Right atrium auricular region (tissue), 2 donors: ENCODE measurements around the gene SERPINH1. TPM values are rescaled to one million over a fixed set of nuclear protein-coding genes. Genes with fewer than 3 reads are reported as not detected.

Experiments
- DNase-seq: peaks from one replicate; pipeline ENCODE4 v3.0.0-alpha.2; 2019; ENCODE audit warnings: low spot score
- H3K27ac ChIP-seq, 2 donors: fragments of 200-600 bp; sonication (generic); 1 replicate in 1 of 2; 2 replicates in 1 of 2; pipeline ENCODE4 v1.5.1; 2016 to 2019
- H3K27me3 ChIP-seq, 2 donors: fragments of 200-600 bp; sonication (generic); one replicate each; pipeline versions ENCODE4 v1.5.1 to v1.6.0; 2017 to 2019
- H3K36me3 ChIP-seq: fragments of 200-600 bp; sonication (generic); one replicate; pipeline ENCODE4 v1.5.1; 2016
- H3K4me1 ChIP-seq, 2 donors: fragments of 200-600 bp; sonication (generic); one replicate each; pipeline versions ENCODE4 v1.5.1 to v1.6.0; 2017 to 2019
- H3K4me3 ChIP-seq, 2 donors: fragments of 200-600 bp; sonication (generic); 1 replicate in 1 of 2; 2 replicates in 1 of 2; pipeline ENCODE4 v1.5.1; 2017 to 2019; ENCODE audit warnings: mild to moderate bottlenecking in 1 of 2, moderate library complexity in 1 of 2
- H3K9me3 ChIP-seq, 2 donors: fragments of 200-600 bp; sonication (generic); one replicate each; pipeline ENCODE4 v1.5.1; 2019
- CTCF ChIP-seq, 2 donors: fragments of 200-600 bp; sonication (generic); IDR thresholded peaks; one replicate each; pipeline ENCODE4 v1.5.1; 2019; ENCODE audit warnings: antibody characterized with exemption in 2 of 2
- total RNA-seq, 2 donors: library from RNA; depleted of rRNA; stranded (reverse); fragments of >200 nt; gene quantifications; one replicate each; pipeline ENCODE4 v1.1.0, GENCODE V29; 2016

Gene SERPINH1
- total RNA-seq, 2 donors from 2014 or later = 114 to 195 TPM

- Histone ChIP-seq H3K36me3 (no peaks in the 10 kb centered on the region), H3K27ac (peak overlapping the region; percentile 81 to 94), H3K9me3 (no peaks in the 10 kb centered on the region), H3K4me1 (peaks cover 0 to 60% of the 10 kb centered on the region in 2 donors), H3K27me3 (no peaks in the 10 kb centered on the region), H3K4me3 (no peak overlapping the region)
- no peak for TF ChIP-seq CTCF (IDR thresholded peaks at IDR 0.05)
- no peak for DNase-seq
Measured at GRCh38 chr11:75555079-75555811, 6.8 kb upstream of the SERPINH1 start.

GRCh38 chr11:75556275-75556674 lies 5.8 kb upstream of the SERPINH1 start:
- peaks cover 0 to 71% of the 10 kb centered on the region in 2 donors for H3K4me1 ChIP-seq
- H3K4me3 ChIP-seq = no peak overlapping the region
- no peaks in the 10 kb centered on the region for H3K9me3 ChIP-seq
- no peak for DNase-seq
- no peak for TF ChIP-seq CTCF (IDR thresholded peaks at IDR 0.05)
- H3K27me3 ChIP-seq = no peaks in the 10 kb centered on the region
- peak overlapping the region in 1 of 2 donors; percentile 100 for H3K27ac ChIP-seq
- H3K36me3 ChIP-seq = no peaks in the 10 kb centered on the region

- Histone ChIP-seq H3K4me1 (peaks cover 0 to 76% of the 10 kb centered on the region in 2 donors), H3K27ac (peak overlapping the region; percentile 100), H3K27me3 (no peaks in the 10 kb centered on the region), H3K36me3 (no peaks in the 10 kb centered on the region), H3K4me3 (peak overlapping the region in 1 of 2 donors; percentile 21), H3K9me3 (no peaks in the 10 kb centered on the region)
- DNase-seq = peak; percentile 76
- TF ChIP-seq CTCF (IDR thresholded peaks at IDR 0.05) = no peak
Measured at GRCh38 chr11:75557666-75558494, 4.2 kb upstream of the SERPINH1 start.

- Histone ChIP-seq H3K4me1 (peaks cover 0 to 77% of the 10 kb centered on the region in 2 donors), H3K4me3 (peak overlapping the region in 1 of 2 donors; percentile 21), H3K27me3 (no peaks in the 10 kb centered on the region), H3K27ac (peak overlapping the region; percentile 100), H3K36me3 (no peaks in the 10 kb centered on the region), H3K9me3 (no peaks in the 10 kb centered on the region)
- DNase-seq = no peak
- no peak for TF ChIP-seq CTCF (IDR thresholded peaks at IDR 0.05)
Measured at GRCh38 chr11:75558939-75559843, 2.9 kb upstream of the SERPINH1 start.

GRCh38 chr11:75560644-75561043 lies 1.4 kb upstream of the SERPINH1 start:
- H3K36me3 ChIP-seq = peaks cover under 1% of the 10 kb centered on the region
- no peaks in the 10 kb centered on the region for H3K27me3 ChIP-seq
- H3K4me3 ChIP-seq = no peak overlapping the region
- no peak for DNase-seq
- H3K4me1 ChIP-seq = peaks cover 0 to 79% of the 10 kb centered on the region in 2 donors
- H3K9me3 ChIP-seq = no peaks in the 10 kb centered on the region
- TF ChIP-seq CTCF (IDR thresholded peaks at IDR 0.05) = no peak
- H3K27ac ChIP-seq = peak overlapping the region; percentile 100
